HG03571 (cell line): ENCODE measurements around the gene SP140.
A peak's percentile ranks its signal among the peaks of the same experiment; 100 is the strongest.
"Not testable (repeated sequence)": the region's sequence is repeated elsewhere in the genome, so short reads cannot be mapped to it uniquely, and the experiment has no call there.

Experiments
- ATAC-seq: cut with Tn5 transposase; IDR thresholded peaks from one replicate; pipeline ENCODE4 v1.9.1; 2021; ENCODE audit not compliant: unreplicated experiment

The SP140 gene

GRCh38 chr2:230225486-230225885 lies at the start of gene SP140:
Gene SP140 (plus strand): TSS chr2:230225736. CDS start chr2:230225845, 109 bp downstream.
- ATAC-seq: peak; percentile 49

GRCh38 chr2:230176996-230177395 lies 48.5 kb upstream of the SP140 start:
- ATAC-seq: no peak

- no peak for ATAC-seq
These were observed 46.7 kb upstream of the SP140 start for GRCh38 chr2:230178546-230179485.

- no peak for ATAC-seq
These were observed 45.6 kb upstream of the SP140 start for GRCh38 chr2:230179907-230180306.

GRCh38 chr2:230181195-230181594 lies 44.3 kb upstream of the SP140 start:
- ATAC-seq: no peak

- no peak for ATAC-seq
These were observed 40.6 kb upstream of the SP140 start for GRCh38 chr2:230184727-230185578.

- ATAC-seq: peak; percentile 24
These were observed 23.0 kb upstream of the SP140 start for GRCh38 chr2:230202430-230203109.

- ATAC-seq: peak; percentile 50
These were observed 22.3 kb upstream of the SP140 start for GRCh38 chr2:230203110-230203676.

- ATAC-seq: peak; percentile 54
These were observed 20.5 kb upstream of the SP140 start for GRCh38 chr2:230205034-230205433.

GRCh38 chr2:230205721-230206120 lies 19.8 kb upstream of the SP140 start:
- no peak for ATAC-seq

GRCh38 chr2:230208576-230208975 lies 17.0 kb upstream of the SP140 start:
- no peak for ATAC-seq

- ATAC-seq: no peak
These were observed 16.0 kb upstream of the SP140 start for GRCh38 chr2:230209422-230210051.

GRCh38 chr2:230216489-230216888 lies 9.0 kb upstream of the SP140 start:
- ATAC-seq: no peak

GRCh38 chr2:230217424-230217823 lies 8.1 kb upstream of the SP140 start:
- no peak for ATAC-seq

- ATAC-seq: no peak
These were observed 7.1 kb upstream of the SP140 start for GRCh38 chr2:230218421-230218820.

- ATAC-seq: peak; percentile 73
These were observed 5.9 kb upstream of the SP140 start, which contains the start of gene SP110 for GRCh38 chr2:230219419-230220331. Gene SP110 (minus strand): TSS chr2:230219984. CDS start chr2:230216927, 3,057 bp downstream.

- no peak for ATAC-seq
These were observed 5.1 kb upstream of the SP140 start for GRCh38 chr2:230220347-230220969.

- ATAC-seq: no peak
These were observed 4.0 kb upstream of the SP140 start for GRCh38 chr2:230221493-230221892.

GRCh38 chr2:230222829-230223228 lies 2.7 kb upstream of the SP140 start:
- ATAC-seq: not testable (repeated sequence)
